ENCODE data around the gene CHMP5.
A peak's percentile ranks its signal among the peaks of the same experiment; 100 is the strongest.
"Not testable (repeated sequence)": the region's sequence is repeated elsewhere in the genome, so short reads cannot be mapped to it uniquely, and the experiment has no call there.

Gene CHMP5

GRCh38 chr9:33277484-33277883 lies 12.6 kb downstream of the CHMP5 start:
- DNase-seq (ENCODE audit: low read depth), result no peak

GRCh38 chr9:33285502-33285901 lies 20.7 kb downstream of the CHMP5 start:
- no peak for DNase-seq (ENCODE audit: low read depth)

GRCh38 chr9:33287087-33287490 lies 22.2 kb downstream of the CHMP5 start:
- no peak for DNase-seq (ENCODE audit: low read depth)

GRCh38 chr9:33288235-33288634 lies 23.4 kb downstream of the CHMP5 start:
- DNase-seq (ENCODE audit: low read depth), result no peak

GRCh38 chr9:33288828-33289483 lies 24.1 kb downstream of the CHMP5 start:
- DNase-seq (ENCODE audit: low read depth), result no peak

GRCh38 chr9:33289496-33289895 lies 24.6 kb downstream of the CHMP5 start:
- no peak for DNase-seq (ENCODE audit: low read depth)

GRCh38 chr9:33289936-33290246 lies 25.0 kb downstream of the CHMP5 start:
- DNase-seq (ENCODE audit: low read depth), result no peak

GRCh38 chr9:33290247-33291030 lies 25.6 kb downstream of the CHMP5 start, which contains the start of gene NFX1:
NFX1 (plus strand) TSS chr9:33290516; CDS start chr9:33290573, 57 bp downstream.
- peak; percentile 97 for DNase-seq (ENCODE audit: low read depth)

GRCh38 chr9:33291031-33291397 lies 26.2 kb downstream of the CHMP5 start:
- DNase-seq (ENCODE audit: low read depth), result no peak

- DNase-seq (ENCODE audit: low read depth), result no peak
Observed at GRCh38 chr9:33291901-33292300, 27.1 kb downstream of the CHMP5 start.

GRCh38 chr9:33293782-33294181 lies 28.9 kb downstream of the CHMP5 start:
- no peak for DNase-seq (ENCODE audit: low read depth)

GRCh38 chr9:33294670-33295432 lies 30.0 kb downstream of the CHMP5 start:
- no peak for DNase-seq (ENCODE audit: low read depth)

GRCh38 chr9:33295571-33295970 lies 30.7 kb downstream of the CHMP5 start:
- no peak for DNase-seq (ENCODE audit: low read depth)

- DNase-seq (ENCODE audit: low read depth), result no peak
Observed at GRCh38 chr9:33297432-33297831, 32.6 kb downstream of the CHMP5 start.

GRCh38 chr9:33300546-33300945 lies 35.7 kb downstream of the CHMP5 start:
- no peak for DNase-seq (ENCODE audit: low read depth)

- DNase-seq (ENCODE audit: low read depth), result no peak
Observed at GRCh38 chr9:33304362-33304761, 39.5 kb downstream of the CHMP5 start.

GRCh38 chr9:33306037-33306436 lies 41.2 kb downstream of the CHMP5 start:
- DNase-seq (ENCODE audit: low read depth), result no peak

GRCh38 chr9:33307067-33307466 lies 42.2 kb downstream of the CHMP5 start:
- no peak for DNase-seq (ENCODE audit: low read depth)

GRCh38 chr9:33309903-33310302 lies 45.1 kb downstream of the CHMP5 start:
- DNase-seq (ENCODE audit: low read depth), result no peak

- DNase-seq (ENCODE audit: low read depth), result no peak
Observed at GRCh38 chr9:33310748-33311147, 45.9 kb downstream of the CHMP5 start.

GRCh38 chr9:33311953-33312352 lies 47.1 kb downstream of the CHMP5 start:
- no peak for DNase-seq (ENCODE audit: low read depth)

GRCh38 chr9:33315371-33315770 lies 50.5 kb downstream of the CHMP5 start:
- no peak for DNase-seq (ENCODE audit: low read depth)

GRCh38 chr9:33317136-33317535 lies 52.3 kb downstream of the CHMP5 start:
- DNase-seq (ENCODE audit: low read depth), result not testable (repeated sequence)
